Adrenal gland (tissue), 12 donors: Measurements from ENCODE around the gene SMPD3. TPM values are rescaled to one million over a fixed set of nuclear protein-coding genes. Genes with fewer than 3 reads are reported as not detected.

Source experiments
- DNase-seq, 7 donors: peaks; one replicate each; pipeline ENCODE4 v3.0.0-alpha.2; 2019 to 2020
- H3K27ac ChIP-seq, 5 donors: fragments of 200-600 bp; sonication (generic) in 4 of 5; 1 replicate in 3 of 5; 2 replicates in 2 of 5; pipeline versions ENCODE4 v1.5.1 to v1.8.0; 2016 to 2020; ENCODE audit warnings: mild to moderate bottlenecking in 1 of 5
- H3K27me3 ChIP-seq: fragments of 200-600 bp; 2 replicates; pipeline ENCODE4 v1.8.0; 2021
- H3K36me3 ChIP-seq, 2 donors: fragments of 200-600 bp; replicated peaks in 1 of 2; 1 replicate in 1 of 2; 2 replicates in 1 of 2; pipeline versions ENCODE4 v1.5.1 to v1.8.0; 2018 to 2022
- H3K4me1 ChIP-seq, 2 donors: fragments of 200-600 bp; replicated peaks in 1 of 2; 1 replicate in 1 of 2; 2 replicates in 1 of 2; pipeline versions ENCODE4 v1.5.1 to v1.8.0; 2018 to 2021
- H3K4me3 ChIP-seq, 4 donors: fragments of 200-600 bp; sonication (generic) in 3 of 4; one replicate each; pipeline ENCODE4 v1.5.1; 2016 to 2018
- H3K9me3 ChIP-seq, 3 donors: fragments of 200-600 bp; sonication (generic) in 1 of 3; replicated peaks in 1 of 3; 1 replicate in 2 of 3; 2 replicates in 1 of 3; pipeline versions ENCODE4 v1.5.1 to v1.8.0; 2016 to 2021
- POLR2A ChIP-seq, 2 donors: fragments of 450-650 bp; IDR thresholded peaks; one replicate each; pipeline ENCODE4 v1.6.1; 2017; ENCODE audit warnings: antibody characterized with exemption in 2 of 2, mild to moderate bottlenecking in 2 of 2, moderate library complexity in 1 of 2
- WGBS, 4 donors: extraction: QIAGEN DNeasy Blood & Tissue Kit in 2 of 4; methylation state at CpG; one replicate each; pipeline versions ENCODE4 v1.1.5 to v1.1.7; 2013 to 2017; 5-methylcytosine and 5-hydroxymethylcytosine counted together
- intact Hi-C, 2 donors: fragments of 100-400 bp; cut with DNase I; formaldehyde crosslinking; loops; one replicate each; pipeline versions ENCODE4 v1.14.1 to v1.15.0; 2022 to 2023
- polyA plus RNA-seq, 3 donors: library from polyadenylated mRNA; stranded (reverse); fragments of 200-250 nt in 2 of 3; fragments of 350-450 nt in 1 of 3; fragmentation: Illumina TruSeq in 1 of 3; extraction: RNeasy Lipid Tissue Mini Kit (QIAGEN cat#74804) in 1 of 3; gene quantifications; one replicate each; pipeline ENCODE4 v1.2.3, GENCODE V29; 2013 to 2014
- total RNA-seq, 9 donors: library from RNA; depleted of rRNA in 4 of 9; stranded (reverse); fragments of >200 nt in 4 of 9; fragments of 120-200 nt in 1 of 9; fragmentation: NEBNext Ultra II Directional in 1 of 9; extraction: Animal tissue kit (Norgen Biotek cat#: 25700) in 1 of 9; gene quantifications; one replicate each; pipeline versions ENCODE4 v1.1.0 to v1.2.4, GENCODE V29; 2013 to 2023
- TF ChIP-seq, protein P1 (sequence below), 6 experiments: fragments of 450-650 bp in 4 of 6; fragments of 200-600 bp in 2 of 6; sonication (generic) in 1 of 6; IDR thresholded peaks; 1 replicate in 5 of 6; 2 replicates in 1 of 6; pipeline versions ENCODE4 v1.5.1 to v1.8.0; 2016 to 2021; ENCODE audit warnings: antibody characterized with exemption in 6 of 6, mild to moderate bottlenecking in 2 of 6, moderate library complexity in 1 of 6
- donor health status: healthy with polysubstance abuse.
- donor health status: Bipolar disorder and iron deficiency.
- donor health status: DM: yes; HTN: yes; CAD: no.
- donor health status: DM: no; HTN: no; CAD: no.
- donor health status: DM: no; HTN: no; CAD: no.
- donor health status: DM: yes; HTN: yes; CAD: no.

Gene SMPD3
- total and polyA plus RNA-seq, 12 donors = 0.32 to 7.8 (median 1.2) TPM; not detected in 2

DNA sequence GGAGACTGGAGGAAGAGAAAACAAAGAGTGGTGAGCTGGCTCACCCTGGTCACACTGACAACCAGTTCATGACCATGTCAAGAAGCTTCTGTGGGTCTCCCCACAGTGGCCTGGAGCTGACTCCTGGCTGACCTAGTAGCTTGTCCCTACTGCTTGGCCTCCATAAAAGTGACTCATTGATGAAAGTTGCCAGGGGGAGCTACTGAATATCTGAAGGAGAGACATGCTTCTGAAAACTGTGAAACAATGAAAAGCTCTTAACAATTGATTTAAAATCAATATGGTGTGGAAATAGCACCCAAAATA, 22.0 kb downstream of the SMPD3 start:
- H3K4me3 ChIP-seq = no peak overlapping the region
- H3K9me3 ChIP-seq = no peaks in the 10 kb centered on the region
- peaks cover 0 to 6% of the 10 kb centered on the region in 2 donors for H3K4me1 ChIP-seq
- no peak overlapping the region for H3K27ac ChIP-seq
- DNase-seq = peak in 5 of 7 donors; percentile 61 to 77 (median 62)
- H3K27me3 ChIP-seq = no peaks in the 10 kb centered on the region
- H3K36me3 ChIP-seq = no peaks in the 10 kb centered on the region
- TF ChIP-seq, protein P1, sequence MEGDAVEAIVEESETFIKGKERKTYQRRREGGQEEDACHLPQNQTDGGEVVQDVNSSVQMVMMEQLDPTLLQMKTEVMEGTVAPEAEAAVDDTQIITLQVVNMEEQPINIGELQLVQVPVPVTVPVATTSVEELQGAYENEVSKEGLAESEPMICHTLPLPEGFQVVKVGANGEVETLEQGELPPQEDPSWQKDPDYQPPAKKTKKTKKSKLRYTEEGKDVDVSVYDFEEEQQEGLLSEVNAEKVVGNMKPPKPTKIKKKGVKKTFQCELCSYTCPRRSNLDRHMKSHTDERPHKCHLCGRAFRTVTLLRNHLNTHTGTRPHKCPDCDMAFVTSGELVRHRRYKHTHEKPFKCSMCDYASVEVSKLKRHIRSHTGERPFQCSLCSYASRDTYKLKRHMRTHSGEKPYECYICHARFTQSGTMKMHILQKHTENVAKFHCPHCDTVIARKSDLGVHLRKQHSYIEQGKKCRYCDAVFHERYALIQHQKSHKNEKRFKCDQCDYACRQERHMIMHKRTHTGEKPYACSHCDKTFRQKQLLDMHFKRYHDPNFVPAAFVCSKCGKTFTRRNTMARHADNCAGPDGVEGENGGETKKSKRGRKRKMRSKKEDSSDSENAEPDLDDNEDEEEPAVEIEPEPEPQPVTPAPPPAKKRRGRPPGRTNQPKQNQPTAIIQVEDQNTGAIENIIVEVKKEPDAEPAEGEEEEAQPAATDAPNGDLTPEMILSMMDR (IDR thresholded peaks at IDR 0.05) = no peak
- no peak for TF ChIP-seq POLR2A (IDR thresholded peaks at IDR 0.05)
- intact Hi-C loops = no loop called here

DNA sequence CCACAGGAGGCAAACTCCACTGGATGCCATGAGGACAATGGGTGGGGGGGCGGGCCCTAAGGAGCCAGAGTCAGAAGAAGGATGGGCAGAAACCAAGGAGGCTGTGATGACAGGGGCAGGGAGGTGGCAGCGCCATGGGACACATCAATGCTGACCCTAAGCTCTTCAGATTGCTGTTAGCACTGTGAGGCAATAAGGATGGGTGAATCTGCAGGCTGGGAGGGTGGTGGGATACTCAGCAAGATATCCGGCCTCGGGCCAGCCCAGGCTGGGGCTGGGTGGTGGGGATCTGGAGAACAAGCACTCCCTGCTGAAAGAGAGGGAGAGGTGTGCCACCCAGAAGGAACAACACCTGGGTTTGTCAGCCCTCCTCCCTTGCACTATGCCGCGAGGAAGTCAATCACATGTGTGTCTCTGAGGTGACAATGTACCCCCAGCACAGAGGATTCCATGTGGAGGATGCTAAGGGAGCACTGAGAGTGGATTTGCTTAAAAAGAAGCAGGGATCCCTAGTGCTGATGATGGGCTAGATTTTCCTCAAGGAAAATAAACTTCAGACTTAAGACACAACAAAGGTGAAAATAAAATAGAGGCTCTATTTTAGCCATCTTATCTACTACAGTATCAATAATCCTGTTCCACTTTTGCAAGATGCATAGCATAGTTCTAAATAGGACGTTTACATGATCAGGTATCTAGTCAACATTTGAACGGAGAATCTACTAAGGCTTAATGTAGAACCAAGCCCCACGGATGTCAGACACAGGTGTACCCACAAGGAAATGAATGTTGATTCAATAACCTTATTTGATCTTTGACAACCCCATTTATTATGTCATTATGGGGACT, 22.6 kb downstream of the SMPD3 start:
- DNase-seq = no peak
- no peak for TF ChIP-seq POLR2A (IDR thresholded peaks at IDR 0.05)
- TF ChIP-seq, protein P1 (IDR thresholded peaks at IDR 0.05) = no peak
- 69 to 71% (median 69%) methylated on average over 9 of the region's 9 CpGs for WGBS, 4 donors

DNA sequence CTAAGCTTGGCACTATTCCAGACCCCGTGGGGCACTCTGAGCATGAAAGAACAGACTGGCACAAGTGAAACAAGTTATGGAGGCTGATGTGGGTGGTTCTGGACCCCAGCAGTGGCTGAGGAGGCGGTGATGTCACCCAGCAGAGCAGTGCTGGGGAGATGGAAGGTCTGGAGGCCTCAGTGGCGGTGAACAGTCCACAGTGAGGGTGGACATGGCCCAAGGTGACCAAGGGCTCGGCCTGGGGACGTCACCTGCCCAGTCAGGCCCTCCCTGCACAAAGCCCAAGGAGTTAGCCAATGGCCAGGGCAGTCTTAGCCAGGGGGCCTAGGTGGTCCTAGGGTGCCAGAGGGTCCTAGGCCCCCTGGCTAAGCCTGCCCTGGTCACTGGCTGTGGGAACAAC, 24.5 kb downstream of the SMPD3 start:
- TF ChIP-seq POLR2A (IDR thresholded peaks at IDR 0.05) = no peak
- TF ChIP-seq, protein P1 (IDR thresholded peaks at IDR 0.05) = no peak
- H3K4me1 ChIP-seq = peaks cover 0 to 6% of the 10 kb centered on the region in 2 donors
- no peaks in the 10 kb centered on the region for H3K9me3 ChIP-seq
- H3K4me3 ChIP-seq = no peak overlapping the region
- no peaks in the 10 kb centered on the region for H3K36me3 ChIP-seq
- intact Hi-C loops = no loop called here
- no peak overlapping the region for H3K27ac ChIP-seq
- no peak for DNase-seq
- WGBS, 4 donors = 65 to 85% (median 81%) methylated on average over 2 to 5 of the region's 5 CpGs
- no peaks in the 10 kb centered on the region for H3K27me3 ChIP-seq

More for the DNA sequence above, 22.6 kb downstream of the SMPD3 start:
- Histone ChIP-seq H3K4me1 (peaks cover 0 to 6% of the 10 kb centered on the region in 2 donors), H3K4me3 (no peak overlapping the region), H3K27me3 (no peaks in the 10 kb centered on the region), H3K36me3 (no peaks in the 10 kb centered on the region), H3K9me3 (no peaks in the 10 kb centered on the region), H3K27ac (no peak overlapping the region)
- intact Hi-C loops = no loop called here

DNA sequence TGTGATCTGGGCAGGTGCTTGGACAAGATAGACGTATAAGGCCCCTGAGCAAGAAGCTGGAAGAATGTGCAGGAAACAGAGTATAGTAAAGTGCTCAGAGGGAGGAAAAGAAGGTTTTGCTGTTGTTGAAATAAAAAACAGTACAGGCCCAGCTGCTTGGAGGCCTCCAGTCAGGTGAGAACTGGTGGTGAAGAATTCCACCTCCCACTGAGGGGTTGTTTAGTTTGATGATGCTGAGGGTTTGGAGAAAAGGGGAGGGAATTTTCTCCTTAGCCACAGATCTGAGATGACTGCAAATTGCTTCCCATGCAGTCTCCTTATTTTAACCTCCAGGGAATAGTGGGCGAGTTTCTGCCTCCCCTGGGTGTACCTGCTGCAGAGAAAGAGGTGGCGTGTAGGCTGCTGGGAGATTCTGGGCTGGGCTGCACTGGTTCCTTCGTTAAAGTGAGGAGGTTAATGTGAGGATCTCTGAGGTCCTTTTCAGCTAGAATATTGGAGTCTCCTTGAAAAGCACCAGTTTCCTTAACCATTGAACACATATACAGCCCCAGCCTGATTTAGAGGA, 25.8 kb downstream of the SMPD3 start:
- Histone ChIP-seq H3K27me3 (no peaks in the 10 kb centered on the region), H3K4me3 (no peak overlapping the region), H3K36me3 (no peaks in the 10 kb centered on the region), H3K4me1 (peaks cover 0 to 6% of the 10 kb centered on the region in 2 donors), H3K27ac (no peak overlapping the region), H3K9me3 (no peaks in the 10 kb centered on the region)
- 80 to 89% (median 86%) methylated on average over 4 of the region's 4 CpGs for WGBS, 4 donors
- no peak for DNase-seq
- intact Hi-C loops = no loop called here
- TF ChIP-seq, protein P1 (IDR thresholded peaks at IDR 0.05) = no peak
- no peak for TF ChIP-seq POLR2A (IDR thresholded peaks at IDR 0.05)
